CD4-positive, alpha-beta T cell treated with Interleukin-1 beta for 1 hour (primary cell): ENCODE results near the gene TRIO.

Source experiments
- DNase-seq, 2 donors: peaks; one replicate each; pipeline ENCODE4 v3.0.0-alpha.2; 2020 to 2022

TRIO gene

GRCh38 chr5:14171046-14171445 is 27.9 kb downstream of the TRIO start:
- DNase-seq: no peak

GRCh38 chr5:14171621-14172020 is 28.5 kb downstream of the TRIO start:
- no peak for DNase-seq

- no peak for DNase-seq
Measured at GRCh38 chr5:14172149-14172795, 29.1 kb downstream of the TRIO start.

- no peak for DNase-seq
Measured at GRCh38 chr5:14173377-14174229, 30.5 kb downstream of the TRIO start.

GRCh38 chr5:14174230-14174636 is 31.1 kb downstream of the TRIO start:
- DNase-seq: peak in 1 of 2 donors; percentile 7

GRCh38 chr5:14175381-14175780 is 32.2 kb downstream of the TRIO start:
- DNase-seq: no peak

- no peak for DNase-seq
Measured at GRCh38 chr5:14176888-14177287, 33.7 kb downstream of the TRIO start.

GRCh38 chr5:14177634-14178033 is 34.5 kb downstream of the TRIO start:
- no peak for DNase-seq

- no peak for DNase-seq
Measured at GRCh38 chr5:14178091-14178490, 34.9 kb downstream of the TRIO start.

- DNase-seq: no peak
Measured at GRCh38 chr5:14178671-14179211, 35.6 kb downstream of the TRIO start.

GRCh38 chr5:14179446-14179845 is 36.3 kb downstream of the TRIO start:
- DNase-seq: no peak

- no peak for DNase-seq
Measured at GRCh38 chr5:14180437-14180836, 37.3 kb downstream of the TRIO start.

GRCh38 chr5:14181299-14181968 is 38.3 kb downstream of the TRIO start:
- no peak for DNase-seq

- DNase-seq: no peak
Measured at GRCh38 chr5:14182761-14183160, 39.6 kb downstream of the TRIO start.

GRCh38 chr5:14183187-14183939 is 40.2 kb downstream of the TRIO start:
- DNase-seq: no peak

GRCh38 chr5:14184082-14184481 is 40.9 kb downstream of the TRIO start:
- no peak for DNase-seq

- DNase-seq: no peak
Measured at GRCh38 chr5:14184725-14185124, 41.6 kb downstream of the TRIO start.

GRCh38 chr5:14185326-14186058 is 42.4 kb downstream of the TRIO start:
- DNase-seq: no peak

GRCh38 chr5:14186059-14186830 is 43.1 kb downstream of the TRIO start:
- DNase-seq: no peak

GRCh38 chr5:14187157-14187556 is 44.0 kb downstream of the TRIO start:
- no peak for DNase-seq

GRCh38 chr5:14187660-14188059 is 44.5 kb downstream of the TRIO start:
- DNase-seq: no peak
